ES-I3 (cell line): ENCODE measurements around the gene RXRG.

Source experiments
- H3K36me3 ChIP-seq: 2 replicates; pipeline ENCODE4 v1.6.1; 2013; ENCODE audit warnings: mild to moderate bottlenecking, low read length, control low read depth, moderate library complexity; ENCODE audit not compliant: insufficient read depth
- H3K4me1 ChIP-seq: 2 replicates; pipeline ENCODE4 v1.6.1; 2013; ENCODE audit warnings: mild to moderate bottlenecking, control low read depth, low read length; ENCODE audit not compliant: insufficient read depth
- H3K9ac ChIP-seq: 2 replicates; pipeline ENCODE4 v1.6.1; 2013; ENCODE audit warnings: low read depth, mild to moderate bottlenecking, low read length, moderate library complexity
- H3K9me3 ChIP-seq: 2 replicates; pipeline ENCODE4 v1.6.1; 2013; ENCODE audit warnings: mild to moderate bottlenecking, low read length, moderate library complexity; ENCODE audit not compliant: control insufficient read depth, insufficient read depth

The RXRG gene

GRCh38 chr1:165355977-165356811 lies 88.7 kb downstream of the RXRG start, which contains the start of gene LMX1A:
LMX1A (minus strand) TSS chr1:165356715; CDS start chr1:165355559, 1,156 bp downstream.
- Histone ChIP-seq H3K9ac (peak within 1 kb of the TSS; percentile 56; the same call in 1 of the 2 replicates), H3K9me3 (no peaks in the 10 kb centered on the region), H3K4me1 (0 out of 2 replicates have a peak, but pooled peaks cover 7% of the 10 kb centered on the region), H3K36me3 (no peaks in the 10 kb centered on the region)

- 0 out of 2 replicates have a peak, but pooled peaks cover 9% of the 10 kb centered on the region for H3K4me1 ChIP-seq
Measured at GRCh38 chr1:165355139-165355976, 89.6 kb downstream of the RXRG start.

GRCh38 chr1:165354739-165355138 lies 90.2 kb downstream of the RXRG start:
- peak overlapping the region; percentile 56; the same call in 1 of the 2 replicates for H3K9ac ChIP-seq
- H3K36me3 ChIP-seq: no peaks in the 10 kb centered on the region
- H3K4me1 ChIP-seq: 0 out of 2 replicates have a peak, but pooled peaks cover 9% of the 10 kb centered on the region
- H3K9me3 ChIP-seq: no peaks in the 10 kb centered on the region

More at GRCh38 chr1:165355139-165355976, 89.6 kb downstream of the RXRG start:
- no peaks in the 10 kb centered on the region for H3K9me3 ChIP-seq
- no peaks in the 10 kb centered on the region for H3K36me3 ChIP-seq
- peak overlapping the region; percentile 56; the same call in 1 of the 2 replicates for H3K9ac ChIP-seq

- H3K9me3 ChIP-seq: no peaks in the 10 kb centered on the region
- H3K9ac ChIP-seq: peak overlapping the region; percentile 56; the same call in 1 of the 2 replicates
- no peaks in the 10 kb centered on the region for H3K36me3 ChIP-seq
- H3K4me1 ChIP-seq: 0 out of 2 replicates have a peak, but pooled peaks cover 9% of the 10 kb centered on the region
Measured at GRCh38 chr1:165353731-165354671, 90.9 kb downstream of the RXRG start.

- Histone ChIP-seq H3K4me1 (0 out of 2 replicates have a peak, but pooled peaks cover 9% of the 10 kb centered on the region), H3K36me3 (no peaks in the 10 kb centered on the region), H3K9ac (peak overlapping the region; percentile 39; the same call in 1 of the 2 replicates), H3K9me3 (no peaks in the 10 kb centered on the region)
Measured at GRCh38 chr1:165352442-165353293, 92.3 kb downstream of the RXRG start.

GRCh38 chr1:165351863-165352441 lies 93.0 kb downstream of the RXRG start:
- Histone ChIP-seq H3K9ac (peak overlapping the region; percentile 39; the same call in 1 of the 2 replicates), H3K36me3 (no peaks in the 10 kb centered on the region), H3K4me1 (0 out of 2 replicates have a peak, but pooled peaks cover 9% of the 10 kb centered on the region), H3K9me3 (no peaks in the 10 kb centered on the region)
